Endothelial cell of umbilical vein (primary cell): ENCODE results near the gene YY2. TPM values are rescaled to one million over a fixed set of nuclear protein-coding genes. Genes with fewer than 3 reads are reported as not detected.

ENCODE experiments used
- BruUV-seq: library from RNA; stranded (reverse); fragments of 400-500 nt; replicated peaks from 2 replicates; lab custom pipeline; 2021; lab: Mats Ljungman, UMichigan
- CTCF ChIA-PET: fragments of 300-600, 350-600 bp; sonication (Branson Sonifier 250); formaldehyde crosslinking; loops from one replicate; lab custom pipeline; 2021; ENCODE audit warnings: antibody characterized with exemption, inconsistent platforms; lab: Charles Lee
- POLR2A ChIA-PET: fragments of 300-600, 350-600 bp; sonication (Branson Sonifier 250); formaldehyde crosslinking; loops from one replicate; lab custom pipeline; 2021; ENCODE audit warnings: antibody characterized with exemption, inconsistent platforms; lab: Charles Lee
- DNase-seq: peaks from one replicate; pipeline ENCODE4 v3.0.0-alpha.2; 2011; ENCODE audit warnings: low read depth, low spot score
- FAIRE-seq: peaks from 2 replicates; lab custom pipeline; 2011; peaks lifted over from hg19 to GRCh38; lab: Jason Lieb, UNC
- H2AFZ ChIP-seq: 2 replicates; pipeline ENCODE4 v1.6.0; 2012; ENCODE audit warnings: low read depth, low read length, control low read depth, inconsistent platforms
- H3K27ac ChIP-seq: 2 replicates; pipeline ENCODE4 v1.5.1; 2011; ENCODE audit warnings: low read depth, mild to moderate bottlenecking, control low read depth, low read length, moderate library complexity; ENCODE audit not compliant: insufficient read depth
- H3K27me3 ChIP-seq, 2 experiments: 2 replicates each; pipeline versions ENCODE4 v1.6.0 to v1.6.1; 2011; ENCODE audit warnings: low read length in 2 of 2, mixed read lengths in 1 of 2; ENCODE audit not compliant: control insufficient read depth in 2 of 2, insufficient read depth in 2 of 2
- H3K36me3 ChIP-seq, 2 experiments: 2 replicates in 1 of 2; 3 replicates in 1 of 2; pipeline ENCODE4 v1.5.1; 2011; ENCODE audit warnings: low read length in 2 of 2, mild to moderate bottlenecking in 1 of 2, moderate library complexity in 1 of 2; ENCODE audit not compliant: control insufficient read depth in 2 of 2, insufficient read depth in 2 of 2; ENCODE audit errors: extremely low read depth in 1 of 2
- H3K4me1 ChIP-seq: 3 replicates; pipeline ENCODE4 v1.5.1; 2011; ENCODE audit warnings: mild to moderate bottlenecking, low read length; ENCODE audit not compliant: control insufficient read depth, insufficient read depth; ENCODE audit errors: extremely low read depth
- H3K4me2 ChIP-seq: 2 replicates; pipeline ENCODE4 v1.6.1; 2011; ENCODE audit warnings: low read length, control low read depth, mixed read lengths; ENCODE audit not compliant: insufficient read depth
- H3K4me3 ChIP-seq, 3 experiments: fragments of 200-600 bp in 1 of 3; sonication (generic), shearing (Covaris generic) in 1 of 3; replicated peaks in 1 of 3; 2 replicates each; pipeline ENCODE4 v1.5.1; 2011 to 2016; ENCODE audit warnings: control low read depth in 3 of 3, low read length in 3 of 3, mild to moderate bottlenecking in 2 of 3, inconsistent platforms in 1 of 3, low read depth in 1 of 3, moderate library complexity in 1 of 3; ENCODE audit not compliant: insufficient read depth in 1 of 3
- H3K79me2 ChIP-seq: 2 replicates; pipeline ENCODE4 v1.6.0; 2012; ENCODE audit warnings: low read length, inconsistent platforms; ENCODE audit not compliant: control insufficient read depth, insufficient read depth
- H3K9ac ChIP-seq: replicated peaks from 2 replicates; pipeline ENCODE3; 2011; ENCODE audit warnings: low read length, control low read depth; ENCODE audit not compliant: insufficient read depth; ENCODE audit errors: extremely low read depth
- H3K9me1 ChIP-seq: replicated peaks from 3 replicates; pipeline ENCODE4 v1.6.0; 2011; ENCODE audit warnings: mild to moderate bottlenecking, low read length; ENCODE audit not compliant: control insufficient read depth, insufficient read depth; ENCODE audit errors: extremely low read depth
- H3K9me3 ChIP-seq: replicated peaks from 2 replicates; pipeline ENCODE4 v1.5.1; 2012; ENCODE audit warnings: low read length, inconsistent platforms; ENCODE audit not compliant: control insufficient read depth, insufficient read depth
- H4K20me1 ChIP-seq: replicated peaks from 2 replicates; pipeline ENCODE3; 2011; ENCODE audit warnings: mild to moderate bottlenecking, low read length; ENCODE audit not compliant: control insufficient read depth, insufficient read depth; ENCODE audit errors: extremely low read depth
- CTCF ChIP-seq, 2 donors: IDR thresholded peaks; 1 replicate in 1 of 2; 2 replicates in 1 of 2; pipeline ENCODE4 v1.5.1; 2011; ENCODE audit warnings: low read length in 2 of 2, mild to moderate bottlenecking in 2 of 2, moderate library complexity in 2 of 2, control low read depth in 1 of 2, inconsistent platforms in 1 of 2, low read depth in 1 of 2; ENCODE audit not compliant: insufficient read depth in 1 of 2; ENCODE audit errors: extremely low read depth in 1 of 2
- EZH2 ChIP-seq: IDR thresholded peaks from 2 replicates; pipeline ENCODE4 v1.6.1; 2012; ENCODE audit warnings: borderline replicate concordance, low read depth, mild to moderate bottlenecking, moderate library complexity, low read length, inconsistent platforms; ENCODE audit not compliant: severe bottlenecking
- FOS ChIP-seq: IDR thresholded peaks from 2 replicates; pipeline ENCODE4 v1.6.1; 2011; ENCODE audit warnings: mild to moderate bottlenecking, low read length, moderate library complexity, borderline replicate concordance; ENCODE audit not compliant: insufficient read depth
- GATA2 ChIP-seq: IDR thresholded peaks from 2 replicates; pipeline ENCODE4 v1.7.0; 2011; ENCODE audit warnings: low read depth, mild to moderate bottlenecking, moderate library complexity, mixed read lengths, low read length; ENCODE audit not compliant: insufficient read length, insufficient read depth
- JUN ChIP-seq: IDR thresholded peaks from 2 replicates; pipeline ENCODE4 v1.6.1; 2011; ENCODE audit warnings: borderline replicate concordance, low read depth; ENCODE audit not compliant: insufficient read length, insufficient read depth
- MAX ChIP-seq: IDR thresholded peaks from 2 replicates; pipeline ENCODE4 v1.6.1; 2011; ENCODE audit not compliant: insufficient read depth, insufficient read length
- MYC ChIP-seq: IDR thresholded peaks from one replicate; pipeline ENCODE4 v1.6.1; 2011; ENCODE audit warnings: mild to moderate bottlenecking, low read depth, low read length
- POLR2A ChIP-seq: IDR thresholded peaks from 2 replicates; pipeline ENCODE4 v1.6.1; 2012; ENCODE audit warnings: low read depth, mild to moderate bottlenecking, control low read depth, low read length
- POLR2AphosphoS5 ChIP-seq: IDR thresholded peaks from 2 replicates; pipeline ENCODE4 v1.6.1; 2012; ENCODE audit warnings: low read depth, mild to moderate bottlenecking, control low read depth, low read length, moderate library complexity; ENCODE audit not compliant: insufficient read depth
- dilution Hi-C: fragments of 300-500 bp; cut with MboI; formaldehyde crosslinking; loops from one replicate; pipeline ENCODE4 v1.15.0; 2019; ENCODE audit warnings: low sequenced_read_pairs; ENCODE audit not compliant: extremely low pct_ligation_motif_present
- intact Hi-C: fragments of 100-400 bp; cut with micrococcal nuclease; formaldehyde crosslinking; loops from one replicate; pipeline ENCODE4 v1.10.0; 2022
- polyA plus RNA-seq, 4 experiments: library from polyadenylated mRNA; depleted of rRNA in 3 of 4; stranded (reverse) in 3 of 4; unstranded in 1 of 4; fragments of >200 nt; gene quantifications; 2 replicates each; pipeline versions ENCODE4 v1.2.1 to v1.2.3, GENCODE V29; 2011 to 2012; ENCODE audit warnings: missing spikeins in 1 of 4
- total RNA-seq: library from RNA; stranded (reverse); gene quantifications from 2 replicates; pipeline ENCODE4 v1.2.3, GENCODE V29; 2021

YY2 gene
- total and polyA plus RNA-seq, 2 donors (not counting 3 experiments of a cell fraction or from before 2014, with no cell fraction given), result 0.86 to 3.0 TPM

GRCh38 chrX:21853578-21853977 lies 2.2 kb upstream of the YY2 start:
- DNase-seq, result no peak
- Histone ChIP-seq H3K9me3 (no peaks in the 10 kb centered on the region), H3K27me3 (no peaks in the 10 kb centered on the region), H4K20me1 (no peaks in the 10 kb centered on the region), H3K27ac (no peak overlapping the region), H3K9me1 (no peaks in the 10 kb centered on the region), H3K4me1 (no peaks in the 10 kb centered on the region), H3K4me3 (no peak overlapping the region), H3K4me2 (no peak overlapping the region), H3K36me3 (peaks cover 0 to 3% of the 10 kb centered on the region in 2 experiments), H3K9ac (no peak overlapping the region), H2AFZ (no peak overlapping the region), H3K79me2 (no peaks in the 10 kb centered on the region)
- intact Hi-C loops, result no loop called here
- FAIRE-seq, result no peak
- ChIA-PET POLR2A (no interaction called here), CTCF (no interaction called here)
- dilution Hi-C loops, result no loop called here
- TF ChIP-seq POLR2AphosphoS5, result no peak
- TF ChIP-seq EZH2, result no peak
- TF ChIP-seq GATA2, result no peak
- no peak for TF ChIP-seq POLR2A
- TF ChIP-seq FOS, result no peak
- no peak for TF ChIP-seq MYC
- TF ChIP-seq JUN, result no peak
- TF ChIP-seq MAX, result no peak
- TF ChIP-seq CTCF (IDR thresholded peaks at IDR 0.05; ENCODE audit: extremely low read depth in 1 of 2, insufficient read depth in 1 of 2, low read depth in 1 of 2, low read length in 2 of 2), result no peak
- BruUV-seq, result no TSS peak
